Stimulated activated CD8-positive, alpha-beta memory T cell treated with anti-CD3 and anti-CD28 coated beads, Interleukin-15, amount 100 ng/mL, for 1 hour (primary cell): ENCODE data around the gene ABCB1.

Experiments
- DNase-seq: peaks from one replicate; pipeline ENCODE4 v3.0.0-alpha.2; 2020; ENCODE audit warnings: low read depth

The ABCB1 gene

DNA sequence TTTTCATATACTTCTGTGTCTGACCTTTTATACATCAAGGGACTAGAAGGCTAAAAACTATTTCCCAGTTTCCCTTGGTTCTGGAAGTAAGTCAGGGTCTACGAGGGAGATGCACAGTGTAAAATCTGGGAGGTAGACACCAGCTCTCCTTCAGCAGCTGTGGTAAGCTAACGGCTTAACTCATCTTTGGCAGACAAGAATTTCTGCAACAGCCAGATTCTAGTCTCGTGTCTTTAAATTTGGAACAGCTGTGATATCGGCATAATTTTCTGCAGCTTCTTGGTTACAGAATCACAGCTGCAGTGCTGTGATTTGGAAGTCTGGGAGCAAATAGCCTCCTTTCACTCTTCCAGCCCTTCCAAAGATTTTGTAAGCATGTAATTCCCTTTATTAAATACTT, 87.8 kb downstream of the ABCB1 start:
- no peak for DNase-seq

DNA sequence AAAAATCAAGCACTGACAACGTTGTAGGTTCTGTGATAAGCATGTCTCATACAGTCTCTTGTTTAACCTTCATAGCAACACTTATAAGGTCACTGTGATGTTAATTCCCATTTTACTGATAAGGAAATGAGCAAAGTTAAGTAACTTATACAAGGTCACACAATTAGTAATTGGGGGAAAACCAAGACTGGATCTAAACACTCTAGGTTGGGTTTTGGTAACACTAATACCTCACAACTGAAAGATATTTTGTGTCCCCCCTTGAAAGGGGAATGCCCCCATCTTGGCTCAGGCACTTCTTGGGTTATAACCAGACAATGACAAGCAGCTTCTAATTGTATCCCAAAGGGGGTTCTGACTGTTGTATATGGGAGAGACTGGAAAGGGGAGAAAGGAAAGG, 89.2 kb downstream of the ABCB1 start:
- no peak for DNase-seq

DNA sequence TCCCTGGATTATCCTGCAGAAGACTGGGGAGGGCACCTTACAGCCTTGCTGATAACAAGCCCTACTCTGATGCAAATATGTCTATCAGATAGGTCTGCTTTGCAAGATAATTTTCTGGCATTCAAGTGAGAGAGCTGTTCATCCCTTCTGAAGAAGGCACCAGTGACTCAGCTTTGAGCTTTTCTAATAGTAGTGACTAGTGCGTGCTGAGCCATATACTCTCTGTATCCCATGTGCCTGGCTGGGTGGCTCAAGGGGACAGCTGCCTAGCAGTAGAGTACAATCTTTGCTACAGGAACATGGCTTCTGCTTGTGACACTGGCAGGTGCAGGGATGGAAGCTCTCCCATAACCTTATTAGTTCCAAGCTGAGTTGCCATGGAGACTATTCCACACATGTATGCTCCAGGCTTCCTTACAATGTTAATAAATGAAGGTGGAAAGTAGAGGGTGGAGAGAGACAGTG, 90.2 kb downstream of the ABCB1 start:
- DNase-seq, result no peak

DNA sequence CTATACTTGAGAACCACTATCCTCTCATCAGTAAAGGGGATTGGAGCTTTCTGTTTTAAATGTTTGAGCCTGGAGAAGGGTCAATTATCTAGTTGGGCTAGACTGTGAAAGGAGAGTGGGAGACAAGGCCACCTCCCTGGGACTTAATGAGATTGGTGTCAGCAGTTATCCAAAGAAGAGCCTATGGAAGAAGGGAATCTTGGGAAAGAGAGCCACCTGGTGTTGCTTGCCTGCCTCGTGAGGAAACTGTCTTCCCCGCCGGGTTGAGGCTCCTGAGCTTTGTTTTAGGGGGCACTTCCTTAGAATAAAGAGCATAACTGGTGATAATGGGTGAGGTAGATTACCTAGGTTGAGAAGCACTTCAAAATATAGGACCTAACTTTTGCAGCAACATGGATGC, 93.2 kb downstream of the ABCB1 start:
- no peak for DNase-seq

DNA sequence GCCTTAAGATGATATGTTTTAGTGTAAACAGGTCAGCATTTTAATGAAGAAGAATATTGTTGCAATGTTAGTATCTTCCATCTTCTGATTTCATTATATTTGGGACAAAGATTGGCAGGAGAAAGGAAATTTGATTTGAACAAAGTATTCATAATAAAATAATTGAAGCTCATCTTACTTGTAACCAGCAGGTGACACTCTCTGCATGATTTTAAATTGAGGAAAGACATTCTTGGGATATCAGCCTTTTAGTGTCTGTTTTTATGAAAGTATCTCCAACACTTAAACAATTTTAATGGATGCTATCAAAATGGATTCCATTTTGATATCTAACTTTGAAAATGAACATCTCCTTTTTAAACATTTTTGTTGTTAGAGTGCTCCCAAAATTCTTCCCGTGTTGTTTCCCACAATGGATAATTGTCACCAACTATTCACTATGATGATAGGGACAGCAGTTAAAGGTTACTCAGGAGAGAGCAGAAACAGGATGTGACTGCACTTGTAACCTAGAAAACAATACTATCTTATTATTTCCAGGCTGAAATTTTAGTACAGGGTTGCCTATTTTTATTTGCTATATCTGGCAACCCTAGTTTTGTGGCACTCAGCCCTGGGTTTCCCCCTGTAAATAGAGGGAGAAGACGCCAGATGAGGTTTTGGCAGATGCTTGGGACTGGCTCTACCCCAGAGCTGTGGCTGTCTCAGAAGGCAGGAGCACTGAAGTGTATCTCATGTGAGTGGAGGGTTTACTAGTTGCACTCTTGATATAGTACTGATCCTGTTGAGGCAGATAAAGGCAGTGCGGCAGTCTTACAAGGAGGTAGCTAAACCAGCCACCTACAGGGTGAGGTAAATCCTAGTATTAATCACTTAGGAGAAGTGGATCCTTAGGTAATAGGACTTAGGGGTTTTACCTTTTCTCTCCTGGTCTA, 94.2 kb downstream of the ABCB1 start:
- no peak for DNase-seq

DNA sequence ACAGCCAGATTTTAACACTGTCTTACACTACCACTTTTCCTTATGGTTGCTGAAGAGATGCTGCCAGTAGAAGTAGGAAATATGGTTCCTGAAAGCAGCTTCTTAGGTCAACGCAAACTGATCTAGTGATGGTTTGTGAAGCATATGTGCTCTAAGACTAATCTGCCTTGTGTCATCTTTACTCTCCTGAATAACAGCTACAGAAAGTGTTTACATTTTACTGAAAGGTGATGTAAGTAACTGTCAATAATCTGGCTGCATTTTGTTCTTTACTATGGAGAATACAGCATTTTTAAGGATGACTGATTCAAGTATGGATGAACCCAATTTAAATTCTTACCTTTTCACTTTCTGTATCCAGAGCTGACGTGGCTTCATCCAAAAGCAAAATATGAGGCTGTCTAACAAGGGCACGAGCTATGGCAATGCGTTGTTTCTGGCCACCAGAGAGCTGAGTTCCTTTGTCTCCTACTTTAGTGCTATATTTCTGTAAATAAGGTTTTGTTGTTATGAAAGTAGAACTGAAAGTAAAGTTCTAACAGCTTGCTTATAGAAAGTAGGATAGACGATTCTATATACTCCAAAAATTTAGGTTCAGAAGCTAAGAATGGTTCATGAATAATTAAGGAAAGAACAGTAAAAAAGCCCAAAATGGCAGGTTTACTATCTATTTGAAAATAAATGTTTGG, 95.0 kb downstream of the ABCB1 start:
- DNase-seq, result no peak

DNA sequence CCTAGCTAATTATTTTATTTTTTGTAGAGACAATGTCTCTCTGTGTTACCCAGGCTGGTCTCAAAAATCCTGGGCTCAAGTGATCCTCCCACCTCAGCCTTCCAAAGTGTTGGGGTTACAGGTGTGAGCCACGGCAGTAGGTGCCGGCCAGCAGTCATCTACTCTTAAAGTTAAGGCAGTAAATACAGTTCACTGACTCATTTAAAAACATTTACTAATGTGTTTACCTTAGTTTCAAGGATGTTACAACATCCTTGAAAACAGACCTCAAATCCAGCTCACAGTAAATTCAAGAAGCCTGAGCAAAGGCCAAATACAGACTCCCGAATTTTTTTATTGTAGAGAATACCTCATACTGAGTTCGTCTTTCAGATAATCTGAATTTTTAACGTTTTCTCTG, 95.6 kb downstream of the ABCB1 start:
- DNase-seq, result no peak

DNA sequence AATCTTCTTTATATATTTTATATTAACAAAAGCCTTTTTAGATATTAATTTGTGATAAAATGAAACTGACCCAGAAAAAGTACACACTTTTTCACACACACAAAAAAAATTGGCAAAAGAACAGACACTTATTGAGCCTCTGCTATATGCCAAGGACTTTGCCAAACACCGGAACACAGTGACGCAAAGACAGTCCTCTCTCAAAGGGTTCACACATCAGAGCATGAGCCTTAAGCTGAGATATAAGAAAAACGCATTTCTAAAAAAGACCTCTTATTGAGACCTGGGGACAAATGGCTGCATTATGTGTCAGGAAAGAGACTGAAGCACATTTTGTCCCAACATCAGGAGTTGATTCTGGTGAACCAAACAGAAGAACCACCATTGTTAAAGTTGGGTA, 101.2 kb downstream of the ABCB1 start:
- no peak for DNase-seq

DNA sequence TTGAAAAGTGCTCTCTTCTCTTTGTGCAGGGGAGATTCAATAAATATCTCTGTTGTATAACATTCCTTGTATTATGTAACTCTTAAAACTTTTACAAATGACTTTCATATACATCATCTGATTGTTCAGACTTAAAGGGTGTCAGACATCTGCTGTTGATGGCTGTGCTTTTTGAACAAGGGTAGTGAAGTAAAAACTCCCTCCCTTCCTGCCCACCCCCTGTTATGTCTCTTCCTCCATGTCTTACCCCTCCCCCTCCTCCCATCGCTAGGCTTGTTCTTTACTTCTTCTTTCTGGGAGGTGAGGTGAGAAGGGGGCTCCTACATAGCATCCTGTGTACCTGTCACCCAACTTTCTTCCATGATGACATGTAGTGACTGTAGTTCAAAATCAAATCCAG, 101.8 kb downstream of the ABCB1 start:
- no peak for DNase-seq

DNA sequence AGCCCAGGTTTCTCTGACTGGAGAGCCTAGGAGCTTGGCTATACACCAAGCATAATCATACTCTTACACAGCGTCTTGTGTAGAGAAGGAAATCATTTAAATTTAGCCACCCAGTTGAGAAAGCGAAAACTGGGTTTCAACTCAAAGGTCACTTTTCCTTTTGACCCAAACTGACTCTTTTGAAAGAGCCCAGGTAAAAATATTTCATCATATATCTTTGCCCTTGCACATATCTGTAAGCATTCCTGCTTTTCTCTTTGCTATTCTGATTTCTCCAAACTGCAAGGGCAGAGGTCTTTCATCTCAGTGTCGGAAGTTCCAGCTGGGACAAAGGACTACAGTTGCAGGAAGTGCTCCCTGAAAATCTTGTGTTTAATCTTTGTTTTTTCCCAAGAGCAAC, 103.2 kb downstream of the ABCB1 start:
- no peak for DNase-seq

DNA sequence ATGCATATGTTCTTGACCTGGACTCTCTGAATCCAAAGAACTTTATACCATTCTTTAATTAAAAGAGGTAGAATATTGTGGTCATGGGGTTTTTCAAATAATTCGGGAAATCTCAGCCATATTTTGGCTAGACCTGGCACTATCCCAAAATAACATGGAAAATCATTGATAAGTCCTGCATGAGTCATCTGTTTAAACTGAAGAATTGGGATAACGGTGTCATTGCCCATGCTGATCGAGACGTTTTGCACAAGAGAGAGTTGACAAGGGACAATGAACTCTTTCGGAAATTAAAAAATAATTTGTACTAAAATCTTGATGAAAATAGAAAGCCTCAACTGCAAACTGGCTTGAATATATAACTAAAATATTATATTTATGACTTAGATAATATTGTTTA, 105.3 kb downstream of the ABCB1 start:
- no peak for DNase-seq

DNA sequence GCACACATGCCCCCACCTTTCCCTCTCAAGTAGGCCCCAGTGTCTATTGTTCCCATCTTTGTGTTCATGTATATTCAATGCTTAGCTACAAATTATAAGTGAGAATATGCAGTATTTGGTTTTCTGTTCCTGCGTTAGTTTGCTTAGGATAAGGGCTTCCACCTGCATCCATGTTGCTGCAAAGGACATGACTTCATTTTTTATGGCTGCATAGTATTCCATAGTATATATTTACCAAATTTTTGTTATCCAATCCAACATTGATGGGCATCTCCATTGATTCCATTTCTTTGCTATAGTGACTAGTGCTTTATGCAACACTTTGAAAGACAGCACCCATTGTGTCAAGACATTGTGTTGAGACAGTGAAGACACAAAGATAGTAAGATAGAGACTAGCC, 106.2 kb downstream of the ABCB1 start:
- DNase-seq, result no peak

DNA sequence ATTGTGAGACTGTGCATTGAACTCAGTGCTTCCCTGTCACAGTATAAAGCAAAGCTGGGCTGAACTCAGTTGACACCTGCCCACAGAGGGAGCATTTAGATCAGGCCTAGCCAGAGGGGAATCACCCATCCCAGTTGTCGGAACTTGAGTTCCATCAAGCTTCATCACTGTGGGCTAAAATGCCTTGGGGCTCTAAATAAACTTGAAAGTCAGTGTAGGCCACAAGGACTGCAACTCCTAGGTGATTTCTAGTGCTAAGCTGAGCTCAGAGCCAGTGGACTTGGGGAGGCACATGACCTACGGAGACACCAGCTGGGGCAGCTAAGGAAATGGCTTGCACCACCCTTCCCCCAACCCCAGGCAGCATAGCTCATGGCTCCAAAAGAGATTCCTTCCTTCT, 117.6 kb downstream of the ABCB1 start:
- DNase-seq, result no peak

DNA sequence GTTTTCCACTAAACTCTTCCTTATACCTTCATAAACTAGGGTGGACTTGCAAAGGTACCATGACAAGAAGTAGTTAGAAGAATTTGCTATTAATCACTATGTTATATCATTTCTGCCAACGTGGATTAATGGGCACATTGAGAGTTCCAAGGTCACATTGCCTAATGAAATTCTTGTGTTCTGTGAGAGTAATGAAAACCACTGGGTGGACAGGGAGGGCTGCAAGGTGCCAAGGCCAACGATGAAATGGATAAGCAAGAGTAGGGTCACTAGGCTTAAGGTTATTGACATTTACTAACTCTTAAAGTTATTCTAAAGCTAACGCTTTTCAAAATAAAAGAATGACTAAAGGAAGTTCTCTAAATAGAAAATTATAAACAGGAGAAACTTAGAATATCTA, 118.6 kb downstream of the ABCB1 start:
- no peak for DNase-seq

DNA sequence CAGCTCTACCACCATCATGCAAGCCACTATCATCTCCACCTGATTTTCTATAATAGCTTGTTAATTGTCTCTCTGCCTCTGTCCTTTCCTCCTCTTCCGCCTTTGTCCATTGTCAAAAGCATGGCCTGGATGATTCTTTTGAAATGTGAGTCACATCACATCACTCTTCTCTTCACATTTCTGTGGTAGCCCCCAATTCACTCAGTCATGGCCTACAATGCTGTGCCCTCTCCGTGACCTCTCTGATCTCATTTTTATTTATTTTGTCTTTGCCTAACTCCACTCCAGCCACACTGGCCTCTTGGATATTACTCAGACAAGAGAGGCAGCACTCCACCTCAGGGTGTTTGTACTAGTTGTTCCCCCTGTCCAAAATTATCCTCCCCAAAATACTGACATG, 120.3 kb downstream of the ABCB1 start:
- no peak for DNase-seq

DNA sequence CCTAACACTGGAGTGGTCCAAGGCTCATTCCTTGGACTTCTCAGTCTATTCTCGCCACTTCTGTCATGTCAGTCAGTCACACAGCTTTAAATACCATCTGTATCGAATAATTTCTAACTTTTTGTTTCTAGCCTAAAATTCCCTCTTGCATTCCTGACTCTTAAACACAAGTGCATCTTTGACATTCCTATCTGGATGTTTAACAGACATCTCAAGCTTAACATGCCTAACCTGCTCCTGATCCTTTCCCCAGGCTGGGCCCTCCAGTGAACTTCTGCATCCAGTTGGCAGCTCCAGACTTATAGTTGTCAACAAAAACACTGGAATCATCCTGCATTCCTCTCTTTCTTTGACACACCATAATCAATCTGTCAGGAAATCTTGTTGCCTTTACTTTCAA, 120.7 kb downstream of the ABCB1 start:
- no peak for DNase-seq

DNA sequence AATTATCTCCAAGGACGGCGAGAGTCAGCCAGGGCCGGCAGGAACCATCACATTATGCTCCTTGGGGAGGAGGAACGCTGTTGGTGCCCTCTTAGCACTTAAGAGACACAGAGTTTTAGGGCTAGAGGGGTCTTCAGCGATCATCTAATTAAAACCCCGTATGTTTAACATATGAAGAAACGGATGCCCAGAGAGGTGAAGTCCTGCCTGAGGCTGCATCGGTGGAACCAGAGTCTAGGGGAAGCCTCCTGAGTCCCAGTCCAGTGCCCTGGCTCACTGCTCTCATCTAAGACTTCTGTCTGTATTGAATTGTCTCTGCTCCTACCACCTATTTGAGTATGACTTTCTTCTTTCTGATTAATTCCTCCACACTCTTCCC, 124.5 kb downstream of the ABCB1 start:
- DNase-seq, result no peak

DNA sequence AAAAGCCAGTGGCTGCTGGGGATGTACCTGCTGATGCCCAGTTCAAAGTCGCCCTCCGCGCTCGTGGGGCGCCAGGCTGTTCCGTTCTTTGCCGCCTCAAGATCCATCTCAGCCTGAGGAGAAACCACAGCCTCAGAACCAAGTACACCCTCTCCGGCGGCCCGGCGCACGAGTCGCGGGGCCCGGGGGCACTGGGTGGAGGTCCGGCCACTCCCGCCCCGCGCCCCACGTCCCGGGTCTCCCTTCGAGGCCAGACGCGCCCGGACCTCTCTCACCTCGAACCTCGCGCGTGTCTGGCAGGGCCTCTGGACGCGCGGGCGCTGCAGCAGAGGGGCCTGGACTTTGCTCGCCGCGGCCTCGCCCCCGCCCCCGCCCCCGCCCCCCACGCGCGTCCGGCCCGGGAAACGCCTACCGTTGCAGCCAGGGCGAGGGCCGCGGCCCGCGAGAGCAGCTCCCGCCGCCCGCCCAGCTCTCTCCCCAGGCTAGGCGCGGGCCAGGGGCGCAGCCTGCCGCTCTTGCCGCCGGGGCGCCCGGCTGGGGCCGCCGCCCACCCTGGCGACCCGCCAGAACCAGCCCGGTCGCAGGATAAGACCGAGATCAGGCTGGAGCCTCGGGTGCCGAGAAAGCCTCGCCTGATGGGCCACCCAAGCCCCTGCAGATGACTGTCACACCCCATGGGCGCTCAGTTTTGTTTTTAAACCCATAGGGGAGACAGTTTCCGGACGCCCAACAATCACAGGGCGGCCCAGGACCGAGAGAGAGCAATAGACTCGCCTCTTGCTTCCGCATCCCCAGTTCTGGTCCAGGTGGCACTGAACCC, 125.1 kb downstream of the ABCB1 start, which contains the start of gene ABCB4:
Gene ABCB4, minus strand, starts transcription at position 322 of the 820 bp plus-strand sequence. Its CDS starts 215 bp downstream, at position 107.
- DNase-seq, result no peak

DNA sequence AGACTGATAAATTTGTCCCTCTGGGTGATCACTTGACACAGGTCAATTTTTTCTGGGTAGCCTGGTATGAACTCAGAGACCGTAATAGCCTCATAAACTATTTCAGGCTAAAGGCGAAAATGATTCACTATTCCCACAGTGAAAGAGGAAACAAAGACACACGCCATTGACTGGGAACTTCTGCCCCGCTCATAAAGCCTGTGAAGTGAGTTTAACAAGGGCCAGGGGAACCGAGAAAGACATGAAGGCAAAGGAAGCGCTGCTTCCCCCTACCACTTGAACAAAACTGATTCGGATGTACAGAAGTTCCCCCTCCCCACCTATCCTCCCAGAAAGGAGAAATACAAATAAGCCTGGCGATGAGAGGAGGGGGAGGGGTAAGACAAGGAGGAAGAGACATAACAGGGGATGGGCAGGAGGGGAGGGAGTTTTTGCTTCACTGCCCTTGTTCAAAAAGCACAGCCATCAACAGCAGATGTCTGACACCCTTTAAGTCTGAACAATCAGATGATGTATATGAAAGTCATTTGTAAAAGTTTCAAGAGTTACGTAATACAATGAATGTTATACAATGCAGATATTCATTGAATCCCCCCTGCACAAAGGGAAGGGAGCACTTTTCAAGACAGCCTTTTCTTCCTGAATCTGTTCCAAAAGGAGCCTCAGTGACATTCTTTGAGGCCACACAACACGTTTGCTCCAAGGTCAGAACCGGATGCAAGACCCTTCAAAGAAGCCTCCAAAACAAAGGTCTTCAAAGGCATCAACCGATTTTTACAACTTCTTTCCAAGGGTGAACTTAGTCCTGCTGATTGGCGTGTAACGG, 125.9 kb downstream of the ABCB1 start:
- DNase-seq, result no peak

DNA sequence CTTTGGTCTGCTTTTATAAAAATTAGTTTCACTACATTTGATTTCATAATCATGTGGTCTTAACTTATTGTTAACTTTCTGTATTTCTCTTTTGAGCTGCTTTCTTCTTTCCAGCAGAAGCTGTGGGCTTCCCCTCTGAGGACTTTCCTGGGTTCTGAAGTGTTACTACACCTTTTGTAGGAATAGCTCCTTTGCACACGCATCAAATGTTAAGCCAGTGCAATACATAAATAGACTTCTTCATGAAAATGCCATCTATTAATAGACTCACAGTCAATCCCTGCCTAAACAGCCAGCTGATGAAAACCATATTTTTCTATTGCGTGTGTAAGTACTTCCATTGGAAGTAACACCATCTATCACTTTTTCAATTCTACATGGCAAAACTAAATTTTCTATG, 126.7 kb downstream of the ABCB1 start:
- no peak for DNase-seq

DNA sequence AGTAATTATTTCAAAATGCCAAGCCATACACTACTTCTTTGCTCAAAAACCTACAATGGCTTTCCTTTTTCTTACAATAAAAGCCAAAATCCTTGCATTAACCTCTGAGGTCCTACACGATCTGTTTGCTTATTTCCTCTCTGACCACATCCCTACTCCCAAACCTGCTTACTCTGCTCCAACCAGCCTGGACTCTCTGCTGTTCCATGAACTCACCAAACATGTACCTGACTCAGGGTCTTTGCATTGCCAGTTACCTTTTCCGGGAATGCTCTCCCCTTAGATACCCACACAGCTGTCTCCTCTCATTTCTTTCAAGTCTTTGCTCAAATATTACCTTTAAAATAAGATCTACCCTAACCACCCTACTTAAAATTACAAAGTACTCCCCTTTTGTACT, 127.5 kb downstream of the ABCB1 start:
- no peak for DNase-seq

DNA sequence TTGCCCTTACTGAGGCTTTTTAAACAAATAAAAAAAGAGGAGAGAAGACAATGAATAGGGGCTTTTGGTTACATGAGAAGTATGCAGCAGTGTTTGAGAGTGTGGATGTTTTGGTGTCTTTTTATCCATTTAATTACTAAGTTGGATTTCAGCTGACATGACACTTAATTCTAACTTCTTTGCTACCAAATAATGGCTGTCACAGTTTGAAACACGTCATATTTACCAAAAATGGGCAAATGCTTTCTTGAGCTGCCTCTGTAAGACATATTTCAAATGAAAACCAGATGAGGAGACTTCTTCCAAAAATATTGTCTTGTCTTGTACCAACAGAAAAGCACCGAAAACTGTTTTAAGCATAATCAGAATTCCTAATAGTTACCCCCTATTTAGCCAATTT, 129.2 kb downstream of the ABCB1 start:
- DNase-seq, result no peak
